ENCODE results near the gene IFIT1B. TPM values are rescaled to one million over a fixed set of nuclear protein-coding genes. Genes with fewer than 3 reads are reported as not detected.

Gene IFIT1B
- total RNA-seq, 3 donors from 2014 or later (not counting 1 experiment from before 2014, with no cell fraction given), result not detected

DNA sequence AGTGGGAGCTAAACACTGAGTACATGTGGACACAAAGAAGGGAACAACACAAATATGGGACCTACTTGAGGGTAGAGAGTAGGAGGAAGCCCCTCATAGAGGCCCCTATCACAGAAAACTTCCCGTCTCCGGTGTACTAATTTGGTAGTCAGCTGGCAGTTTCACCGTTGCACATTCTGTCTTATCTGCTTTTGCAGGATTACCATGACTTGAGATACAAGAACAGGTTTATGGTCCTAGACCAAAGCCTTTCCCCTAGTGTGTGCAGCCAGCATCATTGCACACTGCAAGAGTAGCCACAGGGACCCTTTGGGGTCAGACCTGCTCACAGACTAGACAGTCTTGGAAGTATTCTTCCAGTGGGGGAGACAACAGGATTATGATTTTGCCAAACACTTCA lies 5.9 kb upstream of the IFIT1B start:
- Mint-ChIP-seq H3K36me3 (no peaks in the 10 kb centered on the region), H3K4me1 (peaks cover 23 to 25% of the 10 kb centered on the region in 2 donors), H3K9me3 (no peaks in the 10 kb centered on the region), H3K4me3 (no peak overlapping the region), H3K27me3 (ENCODE audit: low read depth in 2 of 2) (peaks cover 5 to 18% of the 10 kb centered on the region in 2 donors), H3K27ac (no peak overlapping the region)
- 65% methylated on average over 3 of the region's 3 CpGs for WGBS (ENCODE audit: insufficient coverage)
- no peak for ATAC-seq
- TF ChIP-seq CTCF (IDR thresholded peaks at IDR 0.05), result no peak
- Histone ChIP-seq H3K4me1 (ENCODE audit: control insufficient read depth, insufficient read depth, low read length) (peaks cover 9% of the 10 kb centered on the region), H3K36me3 (ENCODE audit: control insufficient read depth, insufficient read depth, low read length) (no peaks in the 10 kb centered on the region), H3K9me3 (ENCODE audit: control insufficient read depth, insufficient read depth, low read length) (no peaks in the 10 kb centered on the region), H3K27ac (ENCODE audit: low read length) (no peak overlapping the region), H3K27me3 (ENCODE audit: control insufficient read depth, insufficient read depth, low read length) (no peaks in the 10 kb centered on the region), H3K4me3 (ENCODE audit: low read length) (no peak overlapping the region)
- no peak for DNase-seq
- intact Hi-C loops (cut with micrococcal nuclease), result no loop called here

GRCh38 chr10:89373916-89374711 lies 3.7 kb upstream of the IFIT1B start:
- 81% methylated on average over 3 of the region's 3 CpGs for WGBS (ENCODE audit: insufficient coverage)
- no peak overlapping the region for H3K27ac ChIP-seq (ENCODE audit: low read length)
- no peak for DNase-seq
- H3K27me3 ChIP-seq (ENCODE audit: control insufficient read depth, insufficient read depth, low read length), result no peaks in the 10 kb centered on the region
- peaks cover 3 to 6% of the 10 kb centered on the region in 2 donors for H3K4me1 Mint-ChIP-seq
- no peak overlapping the region for H3K4me3 ChIP-seq (ENCODE audit: low read length)
- no peak for TF ChIP-seq CTCF (IDR thresholded peaks at IDR 0.05)
- peak in 1 of 3 donors; percentile 18 for ATAC-seq
- H3K9me3 Mint-ChIP-seq, result no peaks in the 10 kb centered on the region
- H3K36me3 ChIP-seq (ENCODE audit: control insufficient read depth, insufficient read depth, low read length), result no peaks in the 10 kb centered on the region
- no peak overlapping the region for H3K4me3 Mint-ChIP-seq
- H3K27me3 Mint-ChIP-seq (ENCODE audit: low read depth in 2 of 2), result peaks cover 10 to 18% of the 10 kb centered on the region in 2 donors
- H3K36me3 Mint-ChIP-seq, result no peaks in the 10 kb centered on the region
- intact Hi-C loops (cut with micrococcal nuclease), result no loop called here
- no peaks in the 10 kb centered on the region for H3K9me3 ChIP-seq (ENCODE audit: control insufficient read depth, insufficient read depth, low read length)
- H3K27ac Mint-ChIP-seq, result no peak overlapping the region
- H3K4me1 ChIP-seq (ENCODE audit: control insufficient read depth, insufficient read depth, low read length), result no peaks in the 10 kb centered on the region

DNA sequence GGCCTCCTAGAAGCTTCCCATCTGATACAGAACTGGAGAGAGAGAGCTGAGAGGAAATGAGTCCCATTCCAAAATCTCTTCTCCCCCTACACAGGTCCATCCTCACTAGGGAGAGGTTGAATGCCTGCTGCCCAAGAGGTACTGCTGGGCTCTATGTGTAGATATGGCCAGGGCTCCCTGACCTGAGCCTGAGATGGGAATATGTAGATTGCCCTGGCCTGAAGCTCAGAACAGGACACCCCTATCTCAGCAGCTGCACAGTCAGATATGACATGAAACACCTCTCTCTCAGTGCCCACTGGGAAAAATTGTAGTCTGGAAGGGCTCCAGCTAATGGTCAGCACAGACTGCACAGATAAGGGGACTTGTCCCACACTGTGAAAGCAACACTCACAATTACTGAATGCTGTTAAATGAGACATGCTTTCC lies 3.1 kb upstream of the IFIT1B start:
- ATAC-seq, result peak in 1 of 3 donors; percentile 14
- Histone ChIP-seq H3K27me3 (ENCODE audit: control insufficient read depth, insufficient read depth, low read length) (no peaks in the 10 kb centered on the region), H3K27ac (ENCODE audit: low read length) (no peak overlapping the region), H3K9me3 (ENCODE audit: control insufficient read depth, insufficient read depth, low read length) (no peaks in the 10 kb centered on the region), H3K4me3 (ENCODE audit: low read length) (no peak overlapping the region), H3K36me3 (ENCODE audit: control insufficient read depth, insufficient read depth, low read length) (no peaks in the 10 kb centered on the region), H3K4me1 (ENCODE audit: control insufficient read depth, insufficient read depth, low read length) (no peaks in the 10 kb centered on the region)
- Mint-ChIP-seq H3K4me1 (peaks cover 0 to under 1% of the 10 kb centered on the region in 2 donors), H3K27me3 (ENCODE audit: low read depth in 2 of 2) (peaks cover 10 to 12% of the 10 kb centered on the region in 2 donors), H3K9me3 (no peaks in the 10 kb centered on the region), H3K36me3 (no peaks in the 10 kb centered on the region), H3K27ac (no peak overlapping the region), H3K4me3 (no peak overlapping the region)
- intact Hi-C loops (cut with micrococcal nuclease), result no loop called here
- no peak for DNase-seq
- TF ChIP-seq CTCF (IDR thresholded peaks at IDR 0.05), result no peak

DNA sequence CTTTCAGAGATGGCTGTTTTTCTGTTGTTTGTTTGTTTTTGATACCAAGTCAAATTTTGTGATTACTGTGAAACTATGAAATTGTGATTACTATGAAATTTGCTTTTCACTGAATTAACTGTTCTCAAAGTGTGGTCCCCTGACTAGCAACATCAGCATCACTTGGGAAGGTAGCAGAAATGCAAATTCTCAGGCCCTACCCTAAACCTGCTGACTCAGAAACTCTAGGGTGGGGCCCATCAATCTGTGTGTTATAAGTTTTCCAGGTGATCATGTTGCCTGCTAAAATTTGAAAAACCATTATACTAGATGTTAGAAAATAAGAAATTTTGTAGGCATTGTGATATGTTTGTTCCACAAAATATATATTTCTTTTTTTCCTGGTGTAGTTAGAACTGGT lies 1.2 kb downstream of the IFIT1B start:
- no peaks in the 10 kb centered on the region for H3K36me3 ChIP-seq (ENCODE audit: control insufficient read depth, insufficient read depth, low read length)
- intact Hi-C loops (cut with micrococcal nuclease), result no loop called here
- no peak for DNase-seq
- no peaks in the 10 kb centered on the region for H3K27me3 ChIP-seq (ENCODE audit: control insufficient read depth, insufficient read depth, low read length)
- H3K4me1 ChIP-seq (ENCODE audit: control insufficient read depth, insufficient read depth, low read length), result no peaks in the 10 kb centered on the region
- H3K27ac ChIP-seq (ENCODE audit: low read length), result no peak overlapping the region
- H3K9me3 Mint-ChIP-seq, result no peaks in the 10 kb centered on the region
- peaks cover 2 to 10% of the 10 kb centered on the region in 2 donors for H3K27me3 Mint-ChIP-seq (ENCODE audit: low read depth in 2 of 2)
- ATAC-seq, result no peak
- TF ChIP-seq CTCF (IDR thresholded peaks at IDR 0.05), result no peak
- H3K36me3 Mint-ChIP-seq, result no peaks in the 10 kb centered on the region
- no peak overlapping the region for H3K27ac Mint-ChIP-seq
- no peaks in the 10 kb centered on the region for H3K9me3 ChIP-seq (ENCODE audit: control insufficient read depth, insufficient read depth, low read length)
- H3K4me3 ChIP-seq (ENCODE audit: low read length), result no peak overlapping the region
- H3K4me1 Mint-ChIP-seq, result no peaks in the 10 kb centered on the region
- no peak overlapping the region for H3K4me3 Mint-ChIP-seq
